Activated CD8-positive, alpha-beta memory T cell treated with anti-CD3 and anti-CD28 coated beads, Interleukin-2, amount 50 U/mL, for 24 hours (primary cell): Measurements from ENCODE around the gene DCAF10.
A peak's percentile ranks its signal among the peaks of the same experiment; 100 is the strongest.
"Not testable (repeated sequence)": the region's sequence is repeated elsewhere in the genome, so short reads cannot be mapped to it uniquely, and the experiment has no call there.

Experiments
- DNase-seq: peaks from one replicate; pipeline ENCODE4 v3.0.0-alpha.2; 2020; ENCODE audit errors: extremely low read depth

Gene DCAF10, protein sequence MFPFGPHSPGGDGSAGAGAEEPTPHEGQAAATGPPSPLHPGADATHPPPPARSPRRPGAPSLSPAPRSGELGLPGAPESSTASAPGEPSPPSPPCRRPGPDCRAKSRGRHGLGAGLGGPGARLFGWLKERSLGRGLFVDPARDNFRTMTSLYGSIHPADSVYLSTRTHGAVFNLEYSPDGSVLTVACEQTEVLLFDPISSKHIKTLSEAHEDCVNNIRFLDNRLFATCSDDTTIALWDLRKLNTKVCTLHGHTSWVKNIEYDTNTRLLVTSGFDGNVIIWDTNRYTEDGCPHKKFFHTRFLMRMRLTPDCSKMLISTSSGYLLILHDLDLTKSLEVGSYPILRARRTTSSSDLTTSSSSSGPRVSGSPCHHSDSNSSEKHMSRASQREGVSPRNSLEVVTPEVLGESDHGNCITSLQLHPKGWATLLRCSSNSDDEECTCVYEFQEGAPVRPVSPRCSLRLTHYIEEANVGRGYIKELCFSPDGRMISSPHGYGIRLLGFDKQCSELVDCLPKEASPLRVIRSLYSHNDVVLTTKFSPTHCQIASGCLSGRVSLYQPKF

DNA sequence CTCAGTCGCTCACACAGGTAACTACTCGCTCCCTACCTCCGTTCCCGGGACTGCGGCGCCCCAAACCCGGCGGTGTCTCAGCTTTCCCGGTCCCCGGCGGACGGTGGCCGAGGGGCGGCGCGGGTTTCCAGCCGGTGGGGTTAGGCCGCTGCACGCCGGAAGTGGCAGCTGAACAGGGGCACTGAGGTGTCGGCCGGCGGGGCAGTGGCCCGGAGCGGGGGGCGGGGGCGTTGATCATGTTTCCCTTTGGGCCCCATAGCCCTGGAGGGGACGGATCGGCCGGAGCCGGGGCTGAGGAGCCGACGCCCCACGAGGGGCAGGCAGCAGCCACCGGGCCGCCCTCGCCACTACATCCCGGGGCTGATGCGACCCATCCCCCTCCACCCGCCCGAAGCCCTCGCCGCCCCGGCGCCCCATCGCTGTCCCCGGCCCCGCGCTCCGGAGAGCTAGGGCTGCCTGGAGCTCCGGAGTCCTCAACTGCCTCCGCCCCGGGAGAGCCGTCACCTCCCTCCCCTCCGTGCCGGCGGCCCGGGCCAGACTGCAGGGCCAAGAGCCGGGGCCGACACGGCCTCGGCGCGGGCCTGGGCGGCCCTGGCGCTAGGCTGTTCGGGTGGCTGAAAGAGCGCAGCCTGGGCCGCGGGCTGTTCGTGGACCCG lies at the start of gene DCAF10:
Gene DCAF10, plus strand, starts transcription at position 167 of the 656 bp plus-strand sequence. Its CDS starts 70 bp downstream, at position 237.
- DNase-seq, result peak; percentile 73

DNA sequence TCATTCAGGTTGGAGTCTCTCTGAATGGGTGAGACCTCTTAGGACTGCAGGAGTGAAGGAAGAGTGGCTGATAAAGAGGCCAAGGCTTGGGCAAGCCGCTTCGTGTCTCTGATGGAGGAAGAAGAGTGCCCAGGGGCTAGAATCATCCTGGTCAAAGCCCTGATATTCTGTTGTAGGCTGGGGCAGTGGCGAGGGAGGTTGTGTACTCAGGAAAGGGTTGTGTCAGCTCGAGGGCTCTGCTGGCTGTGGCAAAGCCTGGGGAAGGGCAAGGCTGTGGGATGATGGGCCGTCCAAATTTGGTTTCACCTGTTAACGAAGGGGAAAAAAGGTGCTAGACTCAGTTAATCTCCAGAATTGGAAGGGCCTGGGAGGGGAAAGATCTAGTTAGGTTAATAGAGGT lies 49.4 kb upstream of the DCAF10 start:
- no peak for DNase-seq

DNA sequence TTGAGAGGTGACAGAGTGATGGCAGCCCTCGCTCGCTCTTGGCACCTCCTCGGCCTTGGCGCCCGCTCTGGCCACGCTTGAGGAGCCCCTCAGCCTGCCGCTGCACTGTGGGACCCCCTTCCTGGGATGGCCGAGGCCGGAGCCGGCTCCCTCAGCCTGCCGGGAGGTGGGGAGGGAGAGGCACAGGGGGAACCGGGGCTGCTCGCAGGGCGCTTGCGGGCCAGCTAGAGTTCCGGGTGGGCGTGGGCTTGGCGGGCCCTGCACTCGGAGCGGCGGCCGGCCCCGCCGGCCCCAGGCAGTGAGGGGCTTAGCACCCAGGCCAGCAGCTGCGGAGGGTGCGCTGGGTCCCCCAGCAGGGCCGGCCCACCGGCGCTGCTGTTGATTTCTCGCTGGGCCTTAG lies 48.9 kb upstream of the DCAF10 start:
- DNase-seq, result not testable (repeated sequence)

DNA sequence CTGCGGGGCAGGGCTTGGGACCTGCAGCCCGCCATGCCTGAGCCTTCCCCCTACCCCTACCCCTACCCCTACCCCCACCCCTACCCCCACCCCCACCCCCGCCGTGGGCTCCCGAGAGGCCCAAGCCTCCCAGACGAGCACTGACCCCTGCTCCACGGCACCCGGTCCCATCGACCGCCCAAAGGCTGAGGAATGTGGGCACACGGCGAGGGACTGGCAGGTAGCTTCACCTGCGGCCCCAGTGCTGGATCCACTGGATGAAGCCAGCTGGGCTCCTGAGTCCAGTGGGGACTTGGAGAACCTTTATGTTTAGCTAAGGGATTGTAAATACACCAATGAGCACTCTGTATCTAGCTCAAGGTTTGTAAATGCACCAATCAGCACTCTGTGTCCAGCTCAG lies 48.5 kb upstream of the DCAF10 start:
- DNase-seq, result not testable (repeated sequence)

DNA sequence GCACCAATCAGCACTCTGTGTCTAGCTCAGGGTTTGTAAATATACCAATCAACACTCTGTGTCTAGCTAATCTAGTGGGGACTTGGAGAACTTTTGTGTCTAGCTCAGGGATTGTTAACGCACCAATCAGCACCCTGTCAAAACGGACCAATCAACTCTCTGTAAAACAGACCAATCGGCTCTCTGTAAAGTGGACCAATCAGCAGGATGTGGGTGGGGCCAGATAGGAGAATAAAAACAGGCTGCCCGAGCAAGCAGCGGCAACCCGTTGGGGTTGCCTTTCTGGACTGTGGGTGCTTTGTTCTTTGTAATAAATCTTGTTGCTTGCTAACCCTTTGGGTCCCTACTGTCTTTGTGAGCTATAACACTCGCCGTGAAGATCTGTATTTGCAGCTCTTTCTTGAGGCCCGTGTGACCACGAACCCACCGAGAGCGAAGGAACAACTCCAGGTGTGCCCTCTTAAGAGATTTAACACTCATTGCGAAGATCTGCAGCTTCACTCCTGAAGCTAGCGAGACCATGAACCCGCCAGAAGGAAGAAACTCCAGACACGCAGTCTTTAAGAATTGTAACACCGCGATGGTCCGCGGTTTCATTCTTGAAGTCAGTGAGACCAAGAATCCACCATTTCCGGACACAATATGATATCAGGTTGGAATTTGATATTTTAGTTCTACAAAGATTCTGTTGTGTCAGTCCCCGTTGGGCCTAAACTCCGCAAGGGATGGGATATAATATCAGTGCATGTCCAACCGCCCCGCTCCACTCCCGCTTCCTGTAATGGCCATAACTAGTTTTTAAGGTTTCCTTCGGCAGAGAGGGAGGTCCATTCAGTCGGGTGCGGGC lies 47.7 kb upstream of the DCAF10 start:
- no peak for DNase-seq

DNA sequence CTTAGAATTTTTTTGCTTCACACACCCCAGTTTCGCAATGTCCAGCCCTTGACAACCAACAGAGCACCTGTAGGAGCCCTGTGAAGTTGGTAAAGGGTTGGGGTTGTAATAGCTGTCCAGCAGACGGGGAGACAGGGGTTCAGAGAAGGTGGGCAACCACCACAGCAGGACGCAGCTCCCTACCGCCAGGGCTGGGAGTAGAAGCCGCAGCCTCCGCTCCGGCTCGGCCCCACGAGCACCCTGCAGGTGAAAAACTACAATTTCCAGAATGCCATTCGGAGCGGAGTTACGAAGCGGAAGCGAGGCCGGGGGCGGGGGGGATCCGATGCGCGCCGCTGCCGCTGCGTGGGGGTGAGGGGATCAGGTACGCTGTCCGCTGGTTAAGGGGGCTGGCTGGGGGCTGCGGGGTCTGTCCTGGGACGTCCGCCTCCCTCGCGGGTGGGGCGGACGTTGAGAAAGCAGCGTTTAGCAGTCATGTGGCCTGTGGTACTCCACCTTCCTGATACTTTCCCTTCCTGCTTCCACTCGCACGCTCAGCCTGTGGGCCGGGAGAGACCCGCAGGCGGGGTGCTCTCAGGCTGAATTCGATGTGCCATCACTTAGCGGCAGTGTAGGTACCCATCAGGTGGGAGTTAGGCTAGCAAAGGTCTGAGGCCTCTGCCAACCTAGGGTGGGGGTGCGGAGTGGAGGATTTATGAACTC lies 47.0 kb upstream of the DCAF10 start, which contains the start of gene TRMT10B:
Gene TRMT10B, plus strand, starts transcription at position 317 of the 702 bp plus-strand sequence. CDS start 8,127 bp downstream, outside the sequence.
- DNase-seq, result peak; percentile 34

DNA sequence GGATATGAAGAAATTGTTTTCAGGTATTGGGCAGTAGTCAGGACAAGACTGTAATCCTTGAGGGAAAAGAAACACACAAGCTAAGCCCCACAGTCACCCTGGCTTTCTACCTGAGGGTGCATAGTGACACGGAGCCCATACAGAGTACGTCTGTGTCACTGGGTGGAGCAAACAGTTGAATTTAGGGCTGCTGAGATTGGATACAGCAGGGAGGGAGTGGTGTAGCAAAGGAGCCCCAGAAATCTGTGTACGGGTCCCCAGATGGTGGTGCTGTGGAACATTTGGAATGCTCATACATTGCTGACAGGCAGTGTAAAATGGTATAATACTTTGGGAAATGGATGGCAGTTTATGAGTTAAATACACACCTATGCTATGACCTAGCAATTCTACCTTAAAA lies 41.9 kb upstream of the DCAF10 start:
- DNase-seq, result no peak

DNA sequence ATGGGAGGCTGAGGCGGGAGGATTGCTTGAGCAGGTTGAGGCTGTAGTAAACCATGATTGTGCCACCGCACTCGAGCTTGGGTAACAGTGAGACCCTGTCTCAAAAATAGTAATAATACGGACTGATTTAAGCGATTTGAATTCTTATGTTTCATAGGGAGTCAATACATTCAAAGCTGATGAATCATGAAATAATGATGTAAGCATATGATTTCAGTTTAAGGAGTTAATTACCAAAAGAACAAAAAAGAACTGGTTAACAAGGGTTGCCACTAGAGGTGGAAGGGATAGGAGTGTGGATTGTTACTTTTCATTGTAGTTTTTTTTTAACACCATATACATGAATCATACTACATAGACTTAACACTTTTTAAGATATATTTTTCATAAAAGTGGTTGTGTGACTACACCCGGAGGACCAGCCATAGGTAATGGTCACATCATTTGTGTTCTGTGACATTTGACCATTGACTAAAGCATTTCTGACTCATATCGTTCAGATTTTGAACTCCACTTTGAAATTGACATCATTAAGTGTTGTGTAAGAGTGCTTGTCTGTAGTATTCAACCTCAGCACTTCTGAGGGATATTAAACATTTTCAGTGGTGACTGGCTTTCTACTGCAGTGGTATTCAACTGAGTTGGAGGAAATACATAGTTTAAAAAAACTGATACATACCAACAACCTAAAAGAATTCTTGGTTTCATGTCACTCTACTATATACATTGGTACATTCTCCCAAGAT lies 40.0 kb upstream of the DCAF10 start:
- no peak for DNase-seq

DNA sequence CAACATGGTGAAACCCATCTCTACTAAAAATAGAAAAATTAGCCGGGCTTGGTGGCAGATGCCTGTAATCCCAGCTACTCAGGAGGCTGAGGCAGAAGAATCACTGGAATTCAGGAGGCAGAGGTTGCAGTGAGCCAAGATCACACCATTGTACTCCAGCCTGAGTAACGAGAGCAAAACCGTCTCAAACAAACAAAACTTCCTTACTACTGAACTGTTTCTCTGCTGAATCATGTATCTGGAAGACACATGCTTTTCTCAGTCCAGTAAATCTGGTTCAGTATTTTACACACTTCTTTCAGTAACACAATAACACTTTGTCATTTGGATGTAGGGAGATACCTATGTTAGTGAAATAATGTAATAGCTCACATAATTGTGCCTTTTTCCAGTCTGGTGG lies 39.1 kb upstream of the DCAF10 start:
- no peak for DNase-seq

DNA sequence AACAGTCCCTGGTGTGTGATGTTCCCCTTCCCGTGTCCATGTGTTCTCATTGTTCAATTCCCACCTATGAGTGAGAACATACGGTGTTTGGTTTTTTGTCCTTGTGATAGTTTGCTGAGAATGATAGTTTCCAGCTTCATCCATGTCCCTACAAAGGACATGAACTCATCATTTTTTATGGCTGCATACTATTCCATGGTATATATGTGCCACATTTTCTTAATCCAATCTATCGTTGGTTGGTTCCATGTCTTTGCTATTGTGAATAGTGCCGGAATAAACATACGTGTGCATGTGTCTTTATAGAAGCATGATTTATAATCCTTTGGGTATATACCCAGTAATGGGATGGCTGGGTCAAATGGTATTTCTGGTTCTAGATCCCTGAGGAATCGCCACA lies 35.3 kb upstream of the DCAF10 start:
- not testable (repeated sequence) for DNase-seq

DNA sequence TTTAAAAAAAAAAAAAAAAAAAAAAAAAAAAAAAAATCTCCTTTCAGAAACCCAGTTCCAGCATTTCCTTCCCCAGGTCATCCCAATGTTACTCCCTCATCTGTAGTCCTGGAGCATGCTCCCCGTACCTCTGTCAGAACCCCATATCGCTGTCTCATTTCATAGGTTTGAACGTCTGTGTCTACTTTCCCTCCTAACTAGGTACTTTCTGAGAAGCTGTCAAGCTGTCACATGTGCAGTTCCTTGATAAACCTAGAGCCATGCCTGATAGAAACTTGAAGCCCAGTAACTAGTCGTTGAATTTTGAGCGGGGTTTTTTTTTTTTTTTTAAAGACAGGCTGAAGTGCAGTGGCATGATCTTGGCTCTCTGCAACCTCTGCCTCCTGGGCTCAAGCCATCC lies 31.3 kb upstream of the DCAF10 start:
- DNase-seq, result no peak

DNA sequence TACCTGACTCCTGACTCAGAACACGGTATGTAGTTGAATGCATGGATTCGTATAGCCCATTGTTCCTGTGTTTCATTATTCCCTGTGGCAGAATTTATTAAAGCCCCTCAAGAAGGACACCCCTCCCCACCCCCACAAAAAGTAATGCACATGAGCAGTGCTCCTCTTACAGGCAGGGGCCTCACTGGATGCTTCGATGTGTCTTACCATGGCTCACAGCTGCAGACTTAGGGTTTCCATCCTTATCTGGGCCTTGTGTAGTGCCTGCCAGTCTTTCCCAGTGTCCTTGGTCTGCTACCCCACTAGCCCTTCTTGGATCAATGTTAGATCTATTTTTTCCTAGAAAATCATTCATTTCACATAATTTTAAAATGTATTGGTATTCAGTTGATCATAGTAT lies 30.6 kb upstream of the DCAF10 start:
- no peak for DNase-seq

DNA sequence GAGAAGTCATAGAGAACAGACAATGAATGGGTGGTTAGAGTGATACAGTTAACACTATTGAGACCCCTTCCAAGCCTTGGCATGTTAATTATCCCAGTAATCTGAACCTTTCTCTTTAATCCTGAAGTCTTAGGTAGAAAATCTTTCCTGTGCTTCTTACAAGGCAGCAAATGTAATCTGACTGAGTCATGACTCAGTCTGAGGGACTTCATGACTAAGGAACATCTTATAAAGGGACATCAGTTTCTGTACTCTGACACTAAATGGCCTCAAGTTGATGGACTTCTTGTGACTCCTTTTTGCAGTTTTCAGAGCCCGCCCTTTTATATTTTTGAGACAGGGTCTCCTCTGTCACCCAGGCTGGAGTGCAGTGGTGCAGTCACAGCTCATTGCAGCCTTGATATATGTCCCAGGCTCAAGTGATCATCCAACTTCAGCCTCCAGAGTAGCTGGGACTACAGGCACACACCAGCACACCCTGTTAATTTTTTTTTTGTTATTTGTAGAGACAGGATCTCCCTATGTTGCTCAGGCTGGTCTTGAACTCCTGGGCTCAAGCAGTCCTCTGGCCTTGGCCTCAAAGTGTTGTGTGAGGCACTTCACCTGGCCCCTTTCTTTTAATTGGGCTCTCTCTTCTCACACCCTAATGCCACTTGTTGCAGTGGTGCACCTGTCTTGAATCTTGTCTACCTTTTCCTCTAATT lies 25.2 kb upstream of the DCAF10 start:
- DNase-seq, result no peak

DNA sequence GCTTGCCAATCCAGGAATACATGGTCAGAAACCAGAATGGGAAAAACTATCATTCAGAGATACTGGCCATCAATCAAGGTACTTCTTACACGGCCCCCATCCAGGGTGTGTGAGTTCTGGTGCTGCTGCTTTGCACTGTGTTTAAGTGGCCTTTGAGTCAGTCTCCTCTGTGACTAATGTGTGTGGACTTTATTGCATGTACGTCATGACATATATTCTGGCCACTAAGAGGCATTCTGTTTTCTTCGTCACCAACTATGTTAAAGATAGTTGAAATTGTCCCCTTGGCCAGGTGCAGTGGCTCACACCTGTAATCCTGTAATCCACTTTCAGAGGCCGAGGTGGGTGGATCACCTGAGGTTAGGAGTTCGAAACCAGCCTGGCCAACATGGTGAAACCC lies 24.3 kb upstream of the DCAF10 start:
- DNase-seq, result no peak

DNA sequence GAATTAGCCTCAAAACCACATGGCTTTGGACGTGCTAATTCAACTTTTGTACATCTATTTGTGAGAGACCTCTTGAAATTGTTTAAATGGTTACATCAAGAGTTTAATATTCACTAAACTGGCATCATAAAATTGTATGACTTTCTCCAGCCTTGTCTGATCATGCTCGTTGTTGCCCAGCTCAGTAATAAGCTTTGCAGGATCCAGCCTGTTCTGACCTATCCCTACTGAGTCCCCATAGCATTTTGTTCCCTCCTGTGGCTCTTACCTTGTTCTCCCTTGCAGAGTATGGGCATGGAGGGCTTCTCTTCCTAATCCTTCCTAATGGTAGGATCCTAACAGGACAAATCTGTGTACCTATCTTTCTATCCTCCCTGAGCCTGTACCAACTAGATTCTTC lies 22.1 kb upstream of the DCAF10 start:
- no peak for DNase-seq

DNA sequence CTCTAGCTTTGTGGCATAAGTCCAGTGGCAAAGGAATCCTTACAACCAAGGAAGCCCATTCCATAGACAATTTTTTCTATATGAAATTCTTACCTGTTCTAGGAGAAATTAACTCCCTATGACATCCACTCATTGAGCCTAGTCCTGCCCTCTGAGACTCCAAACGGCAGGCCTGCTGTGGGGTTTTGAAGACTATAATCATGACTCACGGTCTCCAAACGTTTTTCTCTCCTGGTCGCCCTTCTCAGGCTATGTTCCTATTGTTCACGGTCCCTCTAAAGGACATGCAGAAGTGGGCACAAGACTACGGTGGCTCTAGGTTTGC lies 16.3 kb upstream of the DCAF10 start:
- DNase-seq, result no peak

DNA sequence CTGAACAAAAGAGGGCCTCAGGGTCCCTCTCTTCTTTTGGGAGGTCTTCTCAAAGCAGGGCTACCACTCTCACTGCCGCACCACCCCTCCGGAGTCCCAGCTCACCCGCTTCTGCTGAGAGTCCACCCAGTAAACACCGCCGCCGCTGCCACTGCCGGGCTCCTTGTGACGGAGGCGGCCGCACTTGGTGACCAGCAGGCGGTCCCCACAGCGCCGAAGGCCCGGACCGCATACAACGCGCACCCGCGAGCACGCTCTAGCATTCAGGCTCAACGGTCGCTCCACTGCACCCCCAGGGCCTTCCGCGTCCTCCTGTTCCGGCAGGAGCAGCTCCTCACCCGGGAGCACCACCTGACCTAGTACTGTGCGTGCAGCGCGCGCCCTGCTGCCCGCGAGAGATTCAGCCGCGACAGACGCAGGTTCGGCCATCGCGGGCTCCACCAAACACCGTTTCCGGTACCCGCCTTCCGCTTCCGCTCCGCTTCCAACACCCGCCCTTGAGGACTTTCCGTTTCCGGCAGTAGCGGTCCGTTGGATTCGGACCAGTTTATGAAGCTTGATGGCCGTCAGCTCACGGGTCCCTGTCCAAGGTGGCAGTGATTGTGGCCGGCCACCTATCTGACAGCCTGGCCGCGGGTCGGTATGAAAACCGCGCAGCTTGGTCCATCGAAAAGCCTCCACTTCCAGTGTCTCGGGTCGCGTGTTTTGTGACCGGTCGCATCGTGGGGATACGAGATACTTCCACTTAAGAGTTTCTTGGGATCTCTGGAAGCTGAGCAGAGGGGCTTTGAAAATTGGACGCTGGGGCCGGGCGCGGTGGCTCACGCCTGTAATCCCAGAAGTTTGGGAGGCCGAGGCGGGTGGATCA lies 15.7 kb upstream of the DCAF10 start, which contains the start of gene EXOSC3:
Gene EXOSC3, minus strand, starts transcription at position 449 of the 868 bp plus-strand sequence. Its CDS starts 20 bp downstream, at position 429.
- peak; percentile 79 for DNase-seq

DNA sequence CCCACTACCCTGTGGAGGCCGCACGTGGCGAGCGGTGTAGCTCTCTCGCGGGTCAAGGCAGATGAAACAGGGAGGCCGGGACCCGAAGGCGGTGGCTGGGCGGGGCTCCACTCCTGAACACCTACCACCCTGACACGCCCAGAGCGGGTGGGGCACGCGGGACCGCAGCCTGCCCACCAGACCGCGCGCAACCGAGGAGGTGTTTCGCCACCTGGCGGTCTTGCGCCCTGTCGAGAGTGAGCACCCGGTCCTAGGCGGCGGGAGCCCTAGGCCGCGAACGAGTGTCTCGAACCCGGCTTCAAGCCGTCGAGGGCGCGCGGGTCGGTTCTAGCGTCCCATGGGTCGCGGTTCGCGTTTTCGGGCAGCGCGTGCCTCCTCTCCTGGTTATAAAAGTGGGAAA lies 13.5 kb upstream of the DCAF10 start:
- DNase-seq, result no peak

DNA sequence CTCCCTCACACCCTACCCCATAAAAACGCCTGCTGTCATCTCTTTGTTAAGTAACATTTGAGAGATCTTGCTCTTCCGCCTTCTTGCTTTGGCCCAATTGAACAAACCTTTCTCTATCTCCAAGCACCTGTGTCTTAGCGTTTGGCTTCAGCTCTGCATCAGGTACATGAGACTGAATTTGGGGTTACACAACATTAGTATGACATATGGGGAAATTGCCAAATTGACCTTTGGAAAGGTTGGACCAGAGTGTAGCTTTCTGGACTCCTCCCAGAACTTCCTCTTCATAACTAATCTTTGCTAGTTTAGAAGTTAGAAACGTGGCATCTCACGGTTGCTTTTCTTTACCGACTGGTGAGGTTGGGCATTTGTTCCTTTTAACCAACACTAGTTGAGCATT lies 12.3 kb upstream of the DCAF10 start:
- no peak for DNase-seq
